T-helper 1 cell treated with Interleukin-12 subunit alpha and Interleukin-12 subunit beta and Interleukin-4 antibody, amounts not matched to agents 30 μg/mL and 1 μg/mL, for 36 hours (primary cell): Measurements from ENCODE around the gene LTC4S.

Experiments
- H3K27ac Mint-ChIP-seq: one replicate; pipeline ENCODE4 v1.8.0; 2021; ENCODE audit warnings: mild to moderate bottlenecking, mixed read lengths
- H3K27me3 Mint-ChIP-seq: one replicate; pipeline ENCODE4 v1.8.0; 2021; ENCODE audit warnings: low read depth, mixed read lengths
- H3K36me3 Mint-ChIP-seq: one replicate; pipeline ENCODE4 v1.8.0; 2021; ENCODE audit warnings: low read depth, mixed read lengths
- H3K4me1 Mint-ChIP-seq: one replicate; pipeline ENCODE4 v1.8.0; 2021; ENCODE audit warnings: low read depth, mixed read lengths
- H3K4me3 Mint-ChIP-seq: one replicate; pipeline ENCODE4 v1.8.0; 2021; ENCODE audit warnings: mild to moderate bottlenecking, moderate library complexity, mixed read lengths
- H3K9me3 Mint-ChIP-seq: one replicate; pipeline ENCODE4 v1.8.0; 2021; ENCODE audit warnings: mixed read lengths

The LTC4S gene

DNA sequence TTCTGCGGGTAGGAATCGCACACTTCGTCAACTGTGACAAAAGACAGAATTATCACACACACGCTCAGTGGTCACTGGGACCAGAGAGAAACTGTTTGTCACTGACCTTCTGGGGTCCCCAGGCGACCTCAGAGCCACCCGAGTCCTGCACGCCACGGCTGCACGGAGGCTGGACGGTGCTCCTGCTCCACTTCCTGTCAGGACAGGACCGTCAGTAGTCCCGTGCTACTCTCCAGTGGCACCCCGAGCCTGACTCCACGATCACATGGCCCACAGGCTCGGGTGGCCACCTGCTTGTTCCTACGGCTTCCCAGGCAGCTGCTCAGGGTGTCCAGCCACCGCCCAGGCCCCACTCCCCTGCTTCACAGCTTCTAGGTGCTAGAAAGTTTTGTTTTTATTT lies 47.0 kb downstream of the LTC4S start:
- no peak overlapping the region for H3K27ac Mint-ChIP-seq
- H3K4me1 Mint-ChIP-seq: peaks cover 13% of the 10 kb centered on the region
- H3K27me3 Mint-ChIP-seq: no peaks in the 10 kb centered on the region
- H3K4me3 Mint-ChIP-seq: no peak overlapping the region
- peaks cover 23% of the 10 kb centered on the region for H3K36me3 Mint-ChIP-seq
- peaks cover 5% of the 10 kb centered on the region for H3K9me3 Mint-ChIP-seq

DNA sequence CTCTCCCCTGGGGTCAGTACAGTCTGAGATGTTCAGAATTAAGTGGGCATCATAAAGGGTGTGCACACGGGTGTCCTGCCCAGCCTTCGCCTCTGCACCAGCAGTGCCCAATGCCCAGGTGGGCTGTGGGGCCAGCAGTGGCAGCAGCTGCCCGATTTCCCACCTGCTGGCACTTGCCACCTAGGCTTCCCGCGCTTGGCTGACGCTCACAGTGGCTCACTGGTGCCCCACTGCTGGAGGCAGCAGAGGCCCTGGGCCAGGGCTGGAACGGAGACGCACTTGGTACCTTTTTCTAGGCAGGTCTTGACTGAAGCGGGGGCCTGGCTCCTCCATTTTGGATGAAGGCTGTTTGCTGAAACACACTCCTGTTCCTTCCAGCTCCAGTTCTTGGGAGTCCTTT lies 47.8 kb downstream of the LTC4S start:
- Mint-ChIP-seq H3K4me1 (peaks cover 6% of the 10 kb centered on the region), H3K27ac (no peak overlapping the region), H3K27me3 (no peaks in the 10 kb centered on the region), H3K36me3 (peaks cover 17% of the 10 kb centered on the region), H3K9me3 (peaks cover 5% of the 10 kb centered on the region), H3K4me3 (no peak overlapping the region)
